ENCODE measurements around the gene PARD6G.
A peak's percentile ranks its signal among the peaks of the same experiment; 100 is the strongest.

The PARD6G gene

DNA sequence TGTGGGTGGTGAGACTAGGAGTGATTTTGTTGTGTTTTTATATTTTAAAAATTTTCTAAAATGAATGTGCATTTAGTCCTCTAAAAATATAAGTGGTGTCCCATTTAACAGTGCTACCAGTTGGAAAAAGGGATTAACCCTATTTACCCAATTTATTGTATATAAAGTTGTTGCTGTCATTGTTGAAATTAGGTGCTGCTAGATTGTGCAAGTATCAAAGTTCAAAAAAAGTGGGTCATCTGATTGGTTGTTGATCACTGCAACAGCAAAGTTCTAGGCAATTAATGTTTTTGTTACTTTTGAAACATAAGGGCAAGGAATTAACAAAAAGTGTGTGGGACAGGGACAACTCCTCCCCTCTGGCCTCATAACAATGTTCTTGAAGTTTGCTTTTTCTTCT is 97.6 kb downstream of the PARD6G start:
- ChIA-PET POLR2A (no interaction called here), CTCF (no interaction called here)
- no peak overlapping the region for H3K4me3 ChIP-seq (ENCODE audit: control insufficient read depth in 1 of 7, extremely low read depth in 1 of 7, insufficient read depth in 4 of 7, low read depth in 2 of 7, low read length in 6 of 7)
- no peaks in the 10 kb centered on the region for H3K36me3 ChIP-seq (ENCODE audit: control insufficient read depth in 4 of 4, insufficient read depth in 4 of 4, low read length in 3 of 4)
- H3K27me3 ChIP-seq (replicated peaks in 2 of 5; ENCODE audit: control insufficient read depth in 4 of 5, insufficient read depth in 5 of 5, low read length in 4 of 5): no peaks in the 10 kb centered on the region
- no peaks in the 10 kb centered on the region for H3K9me3 ChIP-seq (ENCODE audit: control extremely low read depth in 1 of 5, control insufficient read depth in 4 of 5, insufficient read depth in 2 of 5, low read depth in 1 of 5, low read length in 4 of 5)
- H3K4me1 ChIP-seq (ENCODE audit: control extremely low read depth in 1 of 4, control insufficient read depth in 4 of 4, insufficient read depth in 4 of 4, low read length in 3 of 4): peaks cover 0 to 14% (median 6%) of the 10 kb centered on the region in 4 experiments
- H3K27ac ChIP-seq (ENCODE audit: insufficient read depth in 1 of 2, low read depth in 1 of 2, low read length in 2 of 2, poor library complexity in 1 of 2, severe bottlenecking in 2 of 2): no peak overlapping the region
- no peak for DNase-seq

- Histone ChIP-seq H3K4me1 (ENCODE audit: control extremely low read depth in 1 of 4, control insufficient read depth in 4 of 4, insufficient read depth in 4 of 4, low read length in 3 of 4) (peaks cover 0 to 14% (median 6%) of the 10 kb centered on the region in 4 experiments), H3K27ac (ENCODE audit: insufficient read depth in 1 of 2, low read depth in 1 of 2, low read length in 2 of 2, poor library complexity in 1 of 2, severe bottlenecking in 2 of 2) (no peak overlapping the region), H3K4me3 (ENCODE audit: control insufficient read depth in 1 of 7, extremely low read depth in 1 of 7, insufficient read depth in 4 of 7, low read depth in 2 of 7, low read length in 6 of 7) (peak overlapping the region in 6 of 7 experiments; percentile 40 to 83 (median 69)), H3K27me3 (replicated peaks in 2 of 5; ENCODE audit: control insufficient read depth in 4 of 5, insufficient read depth in 5 of 5, low read length in 4 of 5) (no peaks in the 10 kb centered on the region), H3K9me3 (ENCODE audit: control extremely low read depth in 1 of 5, control insufficient read depth in 4 of 5, insufficient read depth in 2 of 5, low read depth in 1 of 5, low read length in 4 of 5) (no peaks in the 10 kb centered on the region), H3K36me3 (ENCODE audit: control insufficient read depth in 4 of 4, insufficient read depth in 4 of 4, low read length in 3 of 4) (no peaks in the 10 kb centered on the region)
- DNase-seq: peak; percentile 42 to 79 (median 71)
- ChIA-PET CTCF (interaction anchor here (0.7 to 3.3 kb wide), 2 partner anchors 9 to 11 kb away, joined by 3 to 14 read pairs; no protein-coding TSS in a partner anchor), POLR2A (no interaction called here)
- 67% methylated on average over 28 of the region's 34 CpGs for WGBS (ENCODE audit: insufficient coverage)
Observed at GRCh38 chr18:80148326-80149199, 98.8 kb downstream of the PARD6G start.

DNA sequence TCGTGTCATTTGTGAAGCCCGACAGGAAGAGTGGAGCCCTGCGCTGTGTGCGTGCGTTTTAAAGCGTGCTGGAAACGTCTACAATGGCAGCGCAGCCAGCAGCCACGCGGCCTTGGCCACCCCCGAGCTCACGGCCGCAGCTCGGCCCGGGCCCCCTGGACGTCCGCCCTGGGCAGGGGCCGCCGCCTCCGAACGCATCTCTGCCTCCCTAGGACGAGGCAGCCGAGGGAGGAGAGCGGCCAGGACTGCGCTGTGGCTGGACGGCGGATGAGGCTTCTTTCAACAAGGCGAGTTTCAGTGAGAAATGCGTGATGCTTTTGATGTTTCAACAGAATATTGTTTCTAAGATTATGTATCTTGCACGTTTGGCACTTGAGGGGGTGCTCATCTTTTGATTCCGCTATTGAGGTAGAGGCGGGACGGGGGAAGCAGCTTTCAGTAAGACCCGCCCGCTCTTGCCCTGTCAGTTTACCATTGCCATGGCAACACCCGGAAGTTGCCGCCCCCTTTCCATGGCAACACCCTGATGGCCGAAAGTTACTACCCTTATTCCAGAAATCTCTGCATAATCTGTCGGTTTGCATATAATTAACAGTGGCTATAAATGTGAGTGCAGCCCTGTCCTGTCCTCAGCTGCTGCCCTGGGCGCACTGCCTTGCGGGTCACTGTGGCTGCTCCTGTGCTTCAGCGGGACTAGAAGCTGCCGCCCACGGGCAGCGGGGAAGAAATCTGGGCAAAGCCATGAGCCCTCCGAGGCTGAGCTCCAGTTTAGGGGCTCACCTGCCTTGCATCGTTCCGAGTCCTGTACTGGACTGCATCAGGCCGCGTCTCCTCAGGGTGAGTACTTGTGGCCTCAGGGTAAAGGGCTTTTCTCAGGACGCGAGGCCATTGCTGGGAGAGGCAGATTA is 99.6 kb downstream of the PARD6G start:
- H3K27ac ChIP-seq (ENCODE audit: insufficient read depth in 1 of 2, low read depth in 1 of 2, low read length in 2 of 2, poor library complexity in 1 of 2, severe bottlenecking in 2 of 2): no peak overlapping the region
- POLR2A ChIA-PET: interaction anchor here (0.6 kb wide), 1 partner anchor 28 kb away, joined by 3 read pairs; no protein-coding TSS in a partner anchor

DNA sequence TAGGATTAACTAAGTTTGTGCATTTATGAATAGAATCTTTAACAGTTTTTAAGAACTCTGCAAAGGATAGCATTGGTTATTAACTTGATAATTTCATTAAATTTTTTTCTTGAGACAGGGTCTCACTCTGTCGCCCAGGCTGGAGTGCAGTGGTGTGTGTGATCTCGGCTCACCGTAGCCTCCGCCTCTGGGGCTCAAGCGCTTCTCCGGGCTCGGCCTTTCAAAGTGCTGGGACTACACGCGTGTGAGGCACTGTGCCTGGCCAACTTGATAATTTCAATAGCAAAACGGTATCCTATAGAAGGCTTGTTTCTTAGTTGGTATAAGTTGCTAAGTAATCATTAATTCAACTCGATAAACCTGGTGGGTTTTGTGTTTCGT is 100.3 kb downstream of the PARD6G start:
- H3K27me3 ChIP-seq (replicated peaks in 2 of 5; ENCODE audit: control insufficient read depth in 4 of 5, insufficient read depth in 5 of 5, low read length in 4 of 5): no peaks in the 10 kb centered on the region
- 29% methylated on average over 6 of the region's 12 CpGs for WGBS (ENCODE audit: insufficient coverage)
- H3K36me3 ChIP-seq (ENCODE audit: control insufficient read depth in 4 of 4, insufficient read depth in 4 of 4, low read length in 3 of 4): peaks cover 0 to 4% (median 0%) of the 10 kb centered on the region in 4 experiments
- POLR2A ChIA-PET: interaction anchor here (0.6 kb wide), 1 partner anchor 29 kb away, joined by 3 read pairs; no protein-coding TSS in a partner anchor
- H3K4me3 ChIP-seq (ENCODE audit: control insufficient read depth in 1 of 7, extremely low read depth in 1 of 7, insufficient read depth in 4 of 7, low read depth in 2 of 7, low read length in 6 of 7): peak overlapping the region; percentile 40 to 83 (median 66)
- no peaks in the 10 kb centered on the region for H3K9me3 ChIP-seq (ENCODE audit: control extremely low read depth in 1 of 5, control insufficient read depth in 4 of 5, insufficient read depth in 2 of 5, low read depth in 1 of 5, low read length in 4 of 5)
- H3K27ac ChIP-seq (ENCODE audit: insufficient read depth in 1 of 2, low read depth in 1 of 2, low read length in 2 of 2, poor library complexity in 1 of 2, severe bottlenecking in 2 of 2): no peak overlapping the region
- CTCF ChIA-PET: interaction anchor here (1.0 to 3.3 kb wide), 5 partner anchors 9 to 93 kb away, joined by 3 to 18 read pairs (median 4); no protein-coding TSS in a partner anchor
- DNase-seq: no peak
- peaks cover 0 to 14% (median 6%) of the 10 kb centered on the region in 4 experiments for H3K4me1 ChIP-seq (ENCODE audit: control extremely low read depth in 1 of 4, control insufficient read depth in 4 of 4, insufficient read depth in 4 of 4, low read length in 3 of 4)

More for the DNA sequence above, 99.6 kb downstream of the PARD6G start:
- DNase-seq: peak; percentile 80 to 91 (median 89)
- CTCF ChIA-PET: interaction anchor here (1.0 to 3.3 kb wide), 3 partner anchors 9 to 12 kb away, joined by 3 to 18 read pairs (median 14); no protein-coding TSS in a partner anchor
- Histone ChIP-seq H3K36me3 (ENCODE audit: control insufficient read depth in 4 of 4, insufficient read depth in 4 of 4, low read length in 3 of 4) (no peaks in the 10 kb centered on the region), H3K9me3 (ENCODE audit: control extremely low read depth in 1 of 5, control insufficient read depth in 4 of 5, insufficient read depth in 2 of 5, low read depth in 1 of 5, low read length in 4 of 5) (no peaks in the 10 kb centered on the region), H3K27me3 (replicated peaks in 2 of 5; ENCODE audit: control insufficient read depth in 4 of 5, insufficient read depth in 5 of 5, low read length in 4 of 5) (no peaks in the 10 kb centered on the region), H3K4me1 (ENCODE audit: control extremely low read depth in 1 of 4, control insufficient read depth in 4 of 4, insufficient read depth in 4 of 4, low read length in 3 of 4) (peaks cover 0 to 14% (median 6%) of the 10 kb centered on the region in 4 experiments), H3K4me3 (ENCODE audit: control insufficient read depth in 1 of 7, extremely low read depth in 1 of 7, insufficient read depth in 4 of 7, low read depth in 2 of 7, low read length in 6 of 7) (peak overlapping the region; percentile 40 to 83 (median 66))
- WGBS (ENCODE audit: insufficient coverage): 42% methylated on average over 45 of the region's 52 CpGs

GRCh38 chr18:80145196-80145804 is 102.0 kb downstream of the PARD6G start:
- Histone ChIP-seq H3K4me3 (ENCODE audit: control insufficient read depth in 1 of 7, extremely low read depth in 1 of 7, insufficient read depth in 4 of 7, low read depth in 2 of 7, low read length in 6 of 7) (no peak overlapping the region), H3K9me3 (ENCODE audit: control extremely low read depth in 1 of 5, control insufficient read depth in 4 of 5, insufficient read depth in 2 of 5, low read depth in 1 of 5, low read length in 4 of 5) (no peaks in the 10 kb centered on the region), H3K27me3 (replicated peaks in 2 of 5; ENCODE audit: control insufficient read depth in 4 of 5, insufficient read depth in 5 of 5, low read length in 4 of 5) (no peaks in the 10 kb centered on the region), H3K27ac (ENCODE audit: insufficient read depth in 1 of 2, low read depth in 1 of 2, low read length in 2 of 2, poor library complexity in 1 of 2, severe bottlenecking in 2 of 2) (no peak overlapping the region), H3K36me3 (ENCODE audit: control insufficient read depth in 4 of 4, insufficient read depth in 4 of 4, low read length in 3 of 4) (peaks cover 2 to 4% (median 3%) of the 10 kb centered on the region in 4 experiments), H3K4me1 (ENCODE audit: control extremely low read depth in 1 of 4, control insufficient read depth in 4 of 4, insufficient read depth in 4 of 4, low read length in 3 of 4) (peaks cover 0 to 14% (median 6%) of the 10 kb centered on the region in 4 experiments)
- ChIA-PET CTCF (interaction anchor here (1.3 to 2.9 kb wide), 3 partner anchors 8 to 95 kb away, joined by 4 to 18 read pairs (median 4); no protein-coding TSS in a partner anchor), POLR2A (interaction anchor here (0.6 kb wide), 1 partner anchor 17 kb away, joined by 3 read pairs; no protein-coding TSS in a partner anchor)
- no peak for DNase-seq
- 95% methylated on average over 4 of the region's 5 CpGs for WGBS (ENCODE audit: insufficient coverage)

DNA sequence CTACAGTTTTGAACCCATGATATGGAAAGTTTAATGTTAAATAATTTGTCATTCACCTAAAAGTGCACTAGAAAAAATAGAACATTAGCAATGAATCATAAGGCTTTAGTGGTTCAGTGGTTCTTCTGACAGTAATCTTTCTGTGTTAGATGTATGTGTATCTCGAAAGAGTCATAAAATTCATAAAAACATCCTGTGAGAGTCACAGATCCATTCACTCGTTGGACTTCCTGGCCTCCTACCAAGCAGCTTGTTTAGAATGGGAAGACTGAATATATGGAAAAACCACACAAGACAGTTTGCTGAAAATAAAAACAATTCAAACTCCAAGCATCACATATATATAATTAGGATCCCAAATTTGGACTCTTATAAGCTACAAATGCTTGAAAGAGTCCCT is 103.4 kb downstream of the PARD6G start:
- no peaks in the 10 kb centered on the region for H3K27me3 ChIP-seq (replicated peaks in 2 of 5; ENCODE audit: control insufficient read depth in 4 of 5, insufficient read depth in 5 of 5, low read length in 4 of 5)
- no peak overlapping the region for H3K4me3 ChIP-seq (ENCODE audit: control insufficient read depth in 1 of 7, extremely low read depth in 1 of 7, insufficient read depth in 4 of 7, low read depth in 2 of 7, low read length in 6 of 7)
- WGBS (ENCODE audit: insufficient coverage): no CpG with 5 or more reads among the region's 2 CpGs
- peaks cover 4 to 11% (median 5%) of the 10 kb centered on the region in 4 experiments for H3K36me3 ChIP-seq (ENCODE audit: control insufficient read depth in 4 of 4, insufficient read depth in 4 of 4, low read length in 3 of 4)
- no peaks in the 10 kb centered on the region for H3K9me3 ChIP-seq (ENCODE audit: control extremely low read depth in 1 of 5, control insufficient read depth in 4 of 5, insufficient read depth in 2 of 5, low read depth in 1 of 5, low read length in 4 of 5)
- DNase-seq: no peak
- ChIA-PET POLR2A (no interaction called here), CTCF (interaction anchor here (0.7 to 1.4 kb wide), 3 partner anchors 10 to 161 kb away, joined by 3 to 4 read pairs (median 4); no protein-coding TSS in a partner anchor)
- peaks cover 0 to 12% (median 6%) of the 10 kb centered on the region in 4 experiments for H3K4me1 ChIP-seq (ENCODE audit: control extremely low read depth in 1 of 4, control insufficient read depth in 4 of 4, insufficient read depth in 4 of 4, low read length in 3 of 4)
- H3K27ac ChIP-seq (ENCODE audit: insufficient read depth in 1 of 2, low read depth in 1 of 2, low read length in 2 of 2, poor library complexity in 1 of 2, severe bottlenecking in 2 of 2): no peak overlapping the region
